Stomach (tissue), 4 donors: ENCODE results near the gene OR4Q2.

Experiments used
- CTCF ChIP-seq, 7 experiments: fragments of 450-650 bp in 4 of 7; fragments of 200-600 bp in 3 of 7; sonication (generic) in 3 of 7; IDR thresholded peaks; one replicate each; pipeline ENCODE4 v1.5.1; 2016 to 2019; ENCODE audit warnings: antibody characterized with exemption in 7 of 7, control low read depth in 2 of 7, mild to moderate bottlenecking in 1 of 7
- EP300 ChIP-seq: sonication (generic); formaldehyde crosslinking; IDR thresholded peaks from one replicate; pipeline ENCODE4 v1.6.1; 2017; ENCODE audit warnings: antibody characterized with exemption
- POLR2AphosphoS5 ChIP-seq, 3 donors: sonication (generic); formaldehyde crosslinking; IDR thresholded peaks; one replicate each; pipeline ENCODE4 v1.6.1; 2016; ENCODE audit warnings: antibody characterized with exemption in 3 of 3

GRCh38 chr14:20001863-20002262, at the start of gene OR4Q2:
- no peak for TF ChIP-seq CTCF (IDR thresholded peaks at IDR 0.05)
- TF ChIP-seq EP300, result no peak
- TF ChIP-seq POLR2AphosphoS5 (IDR thresholded peaks at IDR 0.05), result no peak
